Pancreas (tissue), 10 donors: Measurements from ENCODE around the gene SEC61B. TPM values are rescaled to one million over a fixed set of nuclear protein-coding genes. Genes with fewer than 3 reads are reported as not detected.

Experiments used
- ATAC-seq, 4 donors: fragments of 200-7000 bp; cut with Tn5 transposase; one replicate each; pipeline versions ENCODE4 v1.8.0 to v1.9.1; 2020; ENCODE audit warnings: mild to moderate bottlenecking in 4 of 4, moderate library complexity in 4 of 4
- DNase-seq, 6 donors: peaks; one replicate each; pipeline ENCODE4 v3.0.0-alpha.2; 2020
- FAIRE-seq: peaks from 2 replicates; lab custom pipeline; 2012; peaks lifted over from hg19 to GRCh38; lab: Jason Lieb, UNC
- H3K27ac ChIP-seq, 4 donors: fragments of 200-600 bp; sonication (generic); 1 replicate in 3 of 4; 2 replicates in 1 of 4; pipeline versions ENCODE4 v1.5.0 to v1.8.0; 2020
- H3K27me3 ChIP-seq, 4 donors: fragments of 200-600 bp; one replicate each; pipeline ENCODE4 v1.8.0; 2021
- H3K36me3 ChIP-seq, 3 donors: fragments of 200-600 bp; sonication (generic) in 1 of 3; one replicate each; pipeline versions ENCODE4 v1.5.0 to v1.8.0; 2020 to 2021
- H3K4me1 ChIP-seq, 3 donors: fragments of 200-600 bp; one replicate each; pipeline ENCODE4 v1.8.0; 2021
- H3K4me3 ChIP-seq, 4 donors: fragments of 200-600 bp; sonication (generic) in 2 of 4; one replicate each; pipeline versions ENCODE4 v1.5.0 to v1.8.0; 2020 to 2021
- H3K9me3 ChIP-seq, 4 donors: fragments of 200-600 bp; one replicate each; pipeline ENCODE4 v1.8.0; 2021
- CTCF ChIP-seq, 4 donors: fragments of 200-600 bp; sonication (generic) in 3 of 4; IDR thresholded peaks; one replicate each; pipeline versions ENCODE4 v1.5.0 to v1.8.0; 2021; ENCODE audit warnings: antibody characterized with exemption in 4 of 4
- WGBS, 2 donors: extraction: QIAGEN DNeasy Blood & Tissue Kit; methylation state at CpG; one replicate each; pipeline ENCODE4 v1.1.7; 2013; 5-methylcytosine and 5-hydroxymethylcytosine counted together
- intact Hi-C, 3 donors: fragments of 100-400 bp; cut with DNase I; formaldehyde crosslinking; loops; one replicate each; pipeline versions ENCODE4 v1.11.1 to v1.14.2; 2022
- polyA plus RNA-seq, 2 donors: library from polyadenylated mRNA; stranded (reverse); fragments of 200-250 nt; gene quantifications; one replicate each; pipeline ENCODE4 v1.2.3, GENCODE V29; 2013
- total RNA-seq, 6 donors: library from RNA; stranded (reverse); fragmentation: NEBNext Ultra II Directional in 4 of 6; extraction: Animal tissue kit (Norgen Biotek cat#: 25700) in 4 of 6; gene quantifications; one replicate each; pipeline versions ENCODE4 v1.2.1 to v1.2.4, GENCODE V29; 2021 to 2023
- donor health status: healthy with polysubstance abuse.
- donor health status: DM: no; HTN: no; CAD: no; lungs with moderate emphysema.
- donor health status: DM: no; HTN: no; CAD: no.
- donor health status: control.
- donor health status: control.
- donor health status: Bipolar disorder and iron deficiency.
- donor health status: DM: yes; HTN: yes; CAD: no.
- donor health status: DM: no; HTN: no; CAD: no.
- donor health status: DM: no; HTN: no; CAD: no.
- donor health status: DM: yes; HTN: yes; CAD: no.

Gene SEC61B
- total and polyA plus RNA-seq, 8 donors = 117 to 355 (median 168) TPM

- Histone ChIP-seq H3K4me1 (peaks cover 3 to 8% (median 6%) of the 10 kb centered on the region in 3 donors), H3K36me3 (no peaks in the 10 kb centered on the region), H3K4me3 (peak overlapping the region in 1 of 4 donors; percentile 11), H3K27me3 (no peaks in the 10 kb centered on the region), H3K9me3 (no peaks in the 10 kb centered on the region), H3K27ac (no peak overlapping the region)
- FAIRE-seq = no peak
- peak; percentile 88 to 99 (median 96) for ATAC-seq
- intact Hi-C loops = no loop called here
- 14% methylated on average over 17 of the region's 17 CpGs for WGBS, 2 donors
- peak; percentile 59 to 78 (median 74) for TF ChIP-seq CTCF (IDR thresholded peaks at IDR 0.05)
- peak; percentile 68 to 87 (median 75) for DNase-seq
These were observed 44.4 kb downstream of the SEC61B start for GRCh38 chr9:99266255-99267023.

- WGBS, 2 donors = 62 to 63% methylated on average over 3 of the region's 3 CpGs
- no peak for TF ChIP-seq CTCF (IDR thresholded peaks at IDR 0.05)
- no peak for FAIRE-seq
These were observed 47.3 kb downstream of the SEC61B start for GRCh38 chr9:99269416-99269815.

GRCh38 chr9:99270491-99270890 is 48.4 kb downstream of the SEC61B start:
- Histone ChIP-seq H3K27me3 (no peaks in the 10 kb centered on the region), H3K36me3 (no peaks in the 10 kb centered on the region), H3K4me1 (peaks cover 3 to 8% (median 6%) of the 10 kb centered on the region in 3 donors), H3K4me3 (no peak overlapping the region), H3K27ac (no peak overlapping the region), H3K9me3 (no peaks in the 10 kb centered on the region)
- no peak for ATAC-seq
- TF ChIP-seq CTCF (IDR thresholded peaks at IDR 0.05) = no peak
- no peak for DNase-seq
- no peak for FAIRE-seq
- intact Hi-C loops = no loop called here
- WGBS, 2 donors = 64% methylated on average over 3 of the region's 3 CpGs

More at GRCh38 chr9:99269416-99269815, 47.3 kb downstream of the SEC61B start:
- no peak for ATAC-seq
- DNase-seq = no peak
- no peaks in the 10 kb centered on the region for H3K27me3 ChIP-seq
- no peak overlapping the region for H3K4me3 ChIP-seq
- H3K4me1 ChIP-seq = peaks cover 3 to 8% (median 6%) of the 10 kb centered on the region in 3 donors
- H3K36me3 ChIP-seq = no peaks in the 10 kb centered on the region
- intact Hi-C loops = no loop called here
- H3K9me3 ChIP-seq = no peaks in the 10 kb centered on the region
- H3K27ac ChIP-seq = no peak overlapping the region

GRCh38 chr9:99272836-99273235 is 50.8 kb downstream of the SEC61B start:
- FAIRE-seq = no peak
- no peak for DNase-seq
- ATAC-seq = no peak

More at GRCh38 chr9:99272836-99273235, 50.8 kb downstream of the SEC61B start:
- intact Hi-C loops = no loop called here
- TF ChIP-seq CTCF (IDR thresholded peaks at IDR 0.05) = no peak
- no peaks in the 10 kb centered on the region for H3K36me3 ChIP-seq
- no peak overlapping the region for H3K4me3 ChIP-seq
- H3K27me3 ChIP-seq = no peaks in the 10 kb centered on the region
- no peak overlapping the region for H3K27ac ChIP-seq
- no peaks in the 10 kb centered on the region for H3K9me3 ChIP-seq
- no peaks in the 10 kb centered on the region for H3K4me1 ChIP-seq
